Natural killer cell treated with Interleukin-12 subunit alpha and Interleukin-12 subunit beta and Interleukin-15 and Interleukin-18, amount 100 ng/mL, for 72 hours (primary cell): Measurements from ENCODE around the gene CNRIP1. TPM values are rescaled to one million over a fixed set of nuclear protein-coding genes. Genes with fewer than 3 reads are reported as not detected.

Experiments
- ATAC-seq, 2 donors: fragments of 150-1000 bp; cut with Tn5 transposase in 1 of 2; sonication (Bioruptor Pico), chemical (Tn5 transposase) in 1 of 2; 2 replicates each; pipeline ENCODE4 v1.10.0; 2021
- DNase-seq: peaks from one replicate; pipeline ENCODE4 v3.0.0; 2022; ENCODE audit warnings: low spot score
- H3K27ac Mint-ChIP-seq, 2 donors: 1 replicate in 1 of 2; 2 replicates in 1 of 2; pipeline ENCODE4 v1.8.0; 2022; ENCODE audit warnings: mixed read lengths in 2 of 2, mild to moderate bottlenecking in 1 of 2, moderate library complexity in 1 of 2
- H3K27me3 Mint-ChIP-seq, 2 donors: 1 replicate in 1 of 2; 2 replicates in 1 of 2; pipeline ENCODE4 v1.8.0; 2022; ENCODE audit warnings: mixed read lengths in 2 of 2
- H3K36me3 Mint-ChIP-seq: one replicate; pipeline ENCODE4 v1.8.0; 2022; ENCODE audit warnings: mixed read lengths
- H3K4me1 Mint-ChIP-seq, 2 donors: 1 replicate in 1 of 2; 2 replicates in 1 of 2; pipeline ENCODE4 v1.8.0; 2022; ENCODE audit warnings: low read depth in 2 of 2, mixed read lengths in 2 of 2, mild to moderate bottlenecking in 1 of 2
- H3K4me3 Mint-ChIP-seq: one replicate; pipeline ENCODE4 v1.8.0; 2022; ENCODE audit warnings: mixed read lengths
- H3K9me3 Mint-ChIP-seq: 2 replicates; pipeline ENCODE4 v1.8.0; 2022; ENCODE audit warnings: mixed read lengths
- total RNA-seq, 2 donors: library from RNA; stranded (reverse); gene quantifications; one replicate each; pipeline ENCODE4 v1.2.3, GENCODE V29; 2022

The CNRIP1 gene
- total RNA-seq, 2 donors from 2014 or later = not detected

DNA sequence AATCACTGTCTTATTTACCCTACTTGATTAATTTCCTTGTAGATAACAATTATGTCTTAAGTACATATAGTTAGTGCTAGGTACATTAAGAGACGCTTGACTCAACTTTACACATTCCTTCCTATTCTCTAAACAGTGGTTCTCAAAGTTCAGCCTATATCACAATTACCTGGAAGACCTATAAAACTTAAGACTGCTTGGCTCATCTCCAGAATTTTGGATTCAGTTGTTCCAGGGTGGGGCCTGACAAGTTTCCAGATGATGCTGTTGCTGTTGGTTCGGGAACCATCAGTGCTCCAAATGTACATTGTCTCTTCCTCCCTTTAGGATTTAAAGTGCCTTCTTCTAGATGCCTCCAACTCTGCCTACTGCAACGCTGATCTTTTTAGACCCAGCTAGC, 71.4 kb downstream of the CNRIP1 start:
- H3K4me3 Mint-ChIP-seq = no peak overlapping the region
- DNase-seq = no peak
- H3K36me3 Mint-ChIP-seq = peaks cover 15% of the 10 kb centered on the region
- no peak for ATAC-seq
- no peaks in the 10 kb centered on the region for H3K27me3 Mint-ChIP-seq
- no peak overlapping the region for H3K27ac Mint-ChIP-seq
- H3K9me3 Mint-ChIP-seq = no peaks in the 10 kb centered on the region
- H3K4me1 Mint-ChIP-seq = peaks cover 20 to 24% of the 10 kb centered on the region in 2 donors

DNA sequence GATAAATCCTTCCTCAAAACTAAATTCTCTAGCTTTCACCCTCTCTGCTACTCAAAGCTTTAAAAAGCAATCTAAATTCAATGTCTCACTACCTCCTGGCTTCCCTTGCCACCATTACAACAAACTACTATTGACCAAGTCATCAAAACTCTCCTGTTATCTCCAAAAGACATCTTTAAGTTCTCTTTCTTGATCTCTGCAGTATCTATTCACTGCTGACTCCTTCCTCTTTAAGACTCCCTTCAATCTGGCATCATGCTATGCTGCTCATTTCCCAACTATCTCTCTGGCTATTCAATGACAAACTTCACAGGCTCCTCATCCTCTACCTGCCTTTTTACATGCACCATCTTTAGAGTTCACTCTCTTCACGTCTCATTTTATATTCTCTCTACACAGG, 73.4 kb downstream of the CNRIP1 start:
- Mint-ChIP-seq H3K9me3 (no peaks in the 10 kb centered on the region), H3K27ac (no peak overlapping the region), H3K27me3 (no peaks in the 10 kb centered on the region), H3K36me3 (peaks cover 14% of the 10 kb centered on the region), H3K4me1 (peaks cover 15 to 17% of the 10 kb centered on the region in 2 donors), H3K4me3 (no peak overlapping the region)
- DNase-seq (no peak), ATAC-seq (no peak)

DNA sequence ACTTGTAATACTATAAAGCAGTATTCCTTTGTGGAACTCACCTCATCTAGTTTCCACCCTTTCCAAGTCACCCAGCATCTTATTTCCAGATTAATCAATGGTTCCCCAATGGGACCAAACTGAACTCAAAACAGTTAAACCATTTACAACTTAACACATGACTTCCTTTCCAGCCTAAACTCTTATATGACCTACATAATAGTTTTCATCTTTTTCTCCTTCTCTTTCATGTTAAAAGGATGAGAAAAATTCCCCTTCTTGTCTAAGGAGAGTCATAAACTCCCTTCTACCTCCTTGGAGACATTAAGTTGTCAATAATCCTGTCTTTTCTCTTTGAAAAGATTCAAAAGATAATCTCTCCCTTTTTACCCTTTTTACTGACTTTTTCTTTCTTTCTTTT, 74.1 kb downstream of the CNRIP1 start:
- Mint-ChIP-seq H3K27me3 (no peaks in the 10 kb centered on the region), H3K4me1 (peaks cover 12 to 17% of the 10 kb centered on the region in 2 donors), H3K9me3 (no peaks in the 10 kb centered on the region), H3K36me3 (peaks cover 6% of the 10 kb centered on the region), H3K27ac (no peak overlapping the region), H3K4me3 (no peak overlapping the region)
- DNase-seq = no peak
- ATAC-seq = no peak

DNA sequence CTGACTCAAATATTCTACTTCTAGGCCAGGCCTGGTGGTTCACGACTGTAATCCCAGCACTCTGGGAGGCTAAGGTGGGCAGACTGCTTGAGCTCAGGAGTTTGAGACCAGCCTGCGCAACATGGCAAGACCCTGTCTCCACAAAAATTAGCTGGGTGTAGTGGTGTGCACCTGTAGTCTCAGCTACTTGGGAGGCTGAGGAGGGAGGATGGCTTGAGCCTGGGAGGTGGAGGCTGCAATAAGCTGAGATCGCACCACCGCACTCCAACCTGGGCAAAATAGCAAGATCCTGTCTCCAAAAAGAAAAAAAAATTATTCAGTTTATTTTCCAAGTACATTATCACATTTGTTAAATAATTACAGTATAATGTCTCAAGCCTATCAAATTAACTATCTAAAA, 74.7 kb downstream of the CNRIP1 start:
- no peak for DNase-seq
- H3K9me3 Mint-ChIP-seq = no peaks in the 10 kb centered on the region
- peaks cover 3% of the 10 kb centered on the region for H3K36me3 Mint-ChIP-seq
- H3K27ac Mint-ChIP-seq = no peak overlapping the region
- no peak overlapping the region for H3K4me3 Mint-ChIP-seq
- peaks cover 12 to 17% of the 10 kb centered on the region in 2 donors for H3K4me1 Mint-ChIP-seq
- no peak for ATAC-seq
- H3K27me3 Mint-ChIP-seq = no peaks in the 10 kb centered on the region

DNA sequence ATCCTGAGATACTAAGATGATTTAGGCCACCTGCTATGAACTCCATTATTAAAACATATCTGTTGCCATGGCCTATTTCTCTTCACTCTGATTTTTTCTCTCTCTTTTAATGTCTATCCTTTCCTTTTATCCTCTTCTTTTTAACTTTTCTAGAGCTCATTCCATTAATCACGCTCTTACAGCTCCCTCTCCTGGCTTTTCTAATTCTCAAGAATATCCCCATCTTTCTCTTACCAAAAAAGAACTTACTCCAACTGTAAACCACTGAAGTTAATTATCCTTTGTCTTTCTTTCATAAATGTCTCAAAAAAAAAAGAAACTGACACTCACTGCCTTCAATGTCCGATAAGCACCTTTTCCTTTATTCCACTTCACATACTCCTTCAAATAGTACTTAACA, 75.3 kb downstream of the CNRIP1 start:
- Mint-ChIP-seq H3K9me3 (no peaks in the 10 kb centered on the region), H3K36me3 (no peaks in the 10 kb centered on the region), H3K4me1 (peaks cover 13 to 16% of the 10 kb centered on the region in 2 donors), H3K27me3 (no peaks in the 10 kb centered on the region), H3K27ac (no peak overlapping the region), H3K4me3 (no peak overlapping the region)
- DNase-seq (no peak), ATAC-seq (no peak)

Other genes starting within 250 kb of the CNRIP1 start
- 10 to 100 TPM; 21.1 to 33.3 TPM for gene PNO1, start 162.1 kb downstream of the CNRIP1 start, total RNA-seq
- gene PPP3R1, start 67.4 kb downstream of the CNRIP1 start, total RNA-seq = 10 to 100 TPM; 85.9 to 90.7 TPM
- 100 to 1,000 TPM; 209 to 569 TPM for gene PLEK, start 45.3 kb upstream of the CNRIP1 start, total RNA-seq
- gene FBXO48, start 147.3 kb upstream of the CNRIP1 start, total RNA-seq = 1 to 10 TPM; 1.8 to 2.5 TPM
- 1 to 10 TPM; 2.0 to 3.2 TPM for gene APLF, start 147.6 kb upstream of the CNRIP1 start, total RNA-seq